Measurements from ENCODE around the gene FXYD3.

DNA sequence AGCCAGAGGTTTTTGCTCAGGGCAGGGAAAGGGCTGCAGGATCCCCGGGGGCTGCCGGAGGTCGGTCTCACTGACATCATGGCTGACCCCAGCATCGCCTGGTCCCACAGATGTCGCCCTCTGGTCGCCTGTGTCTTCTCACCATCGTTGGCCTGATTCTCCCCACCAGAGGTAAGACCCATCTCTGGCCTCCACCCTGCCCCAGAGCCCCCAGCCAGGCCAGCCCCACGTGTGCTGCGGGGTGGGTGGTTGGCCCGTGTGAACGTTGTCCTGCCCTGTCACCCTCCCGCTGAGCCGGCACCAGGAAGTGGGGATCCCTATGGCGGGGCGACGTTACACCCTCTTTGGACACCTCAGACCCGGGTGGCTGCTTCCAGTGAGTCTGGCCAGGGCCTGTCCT, 39.8 kb downstream of the FXYD3 start:
- TF ChIP-seq, protein P1, sequence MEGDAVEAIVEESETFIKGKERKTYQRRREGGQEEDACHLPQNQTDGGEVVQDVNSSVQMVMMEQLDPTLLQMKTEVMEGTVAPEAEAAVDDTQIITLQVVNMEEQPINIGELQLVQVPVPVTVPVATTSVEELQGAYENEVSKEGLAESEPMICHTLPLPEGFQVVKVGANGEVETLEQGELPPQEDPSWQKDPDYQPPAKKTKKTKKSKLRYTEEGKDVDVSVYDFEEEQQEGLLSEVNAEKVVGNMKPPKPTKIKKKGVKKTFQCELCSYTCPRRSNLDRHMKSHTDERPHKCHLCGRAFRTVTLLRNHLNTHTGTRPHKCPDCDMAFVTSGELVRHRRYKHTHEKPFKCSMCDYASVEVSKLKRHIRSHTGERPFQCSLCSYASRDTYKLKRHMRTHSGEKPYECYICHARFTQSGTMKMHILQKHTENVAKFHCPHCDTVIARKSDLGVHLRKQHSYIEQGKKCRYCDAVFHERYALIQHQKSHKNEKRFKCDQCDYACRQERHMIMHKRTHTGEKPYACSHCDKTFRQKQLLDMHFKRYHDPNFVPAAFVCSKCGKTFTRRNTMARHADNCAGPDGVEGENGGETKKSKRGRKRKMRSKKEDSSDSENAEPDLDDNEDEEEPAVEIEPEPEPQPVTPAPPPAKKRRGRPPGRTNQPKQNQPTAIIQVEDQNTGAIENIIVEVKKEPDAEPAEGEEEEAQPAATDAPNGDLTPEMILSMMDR (IDR thresholded peaks at IDR 0.05) = no peak
- TF ChIP-seq POLR2A (IDR thresholded peaks at IDR 0.05) = no peak
